Breast epithelium (tissue), 3 donors: ENCODE results near the gene TYRP1.

ENCODE experiments used
- POLR2A ChIP-seq: fragments of 450-650 bp; IDR thresholded peaks from one replicate; pipeline ENCODE4 v1.6.1; 2016; ENCODE audit warnings: antibody characterized with exemption, mild to moderate bottlenecking, moderate library complexity
- POLR2AphosphoS5 ChIP-seq, 3 donors: sonication (generic); formaldehyde crosslinking; IDR thresholded peaks; one replicate each; pipeline ENCODE4 v1.6.1; 2017; ENCODE audit warnings: antibody characterized with exemption in 3 of 3
- TF ChIP-seq, protein P1 (sequence below), 3 donors: fragments of 450-650 bp; IDR thresholded peaks; one replicate each; pipeline ENCODE4 v1.5.1; 2016 to 2017; ENCODE audit warnings: antibody characterized with exemption in 3 of 3, mild to moderate bottlenecking in 3 of 3, moderate library complexity in 3 of 3

GRCh38 chr9:12680341-12680740 lies 12.8 kb upstream of the TYRP1 start:
- TF ChIP-seq, protein P1, sequence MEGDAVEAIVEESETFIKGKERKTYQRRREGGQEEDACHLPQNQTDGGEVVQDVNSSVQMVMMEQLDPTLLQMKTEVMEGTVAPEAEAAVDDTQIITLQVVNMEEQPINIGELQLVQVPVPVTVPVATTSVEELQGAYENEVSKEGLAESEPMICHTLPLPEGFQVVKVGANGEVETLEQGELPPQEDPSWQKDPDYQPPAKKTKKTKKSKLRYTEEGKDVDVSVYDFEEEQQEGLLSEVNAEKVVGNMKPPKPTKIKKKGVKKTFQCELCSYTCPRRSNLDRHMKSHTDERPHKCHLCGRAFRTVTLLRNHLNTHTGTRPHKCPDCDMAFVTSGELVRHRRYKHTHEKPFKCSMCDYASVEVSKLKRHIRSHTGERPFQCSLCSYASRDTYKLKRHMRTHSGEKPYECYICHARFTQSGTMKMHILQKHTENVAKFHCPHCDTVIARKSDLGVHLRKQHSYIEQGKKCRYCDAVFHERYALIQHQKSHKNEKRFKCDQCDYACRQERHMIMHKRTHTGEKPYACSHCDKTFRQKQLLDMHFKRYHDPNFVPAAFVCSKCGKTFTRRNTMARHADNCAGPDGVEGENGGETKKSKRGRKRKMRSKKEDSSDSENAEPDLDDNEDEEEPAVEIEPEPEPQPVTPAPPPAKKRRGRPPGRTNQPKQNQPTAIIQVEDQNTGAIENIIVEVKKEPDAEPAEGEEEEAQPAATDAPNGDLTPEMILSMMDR (IDR thresholded peaks at IDR 0.05) = no peak
- TF ChIP-seq POLR2AphosphoS5 (IDR thresholded peaks at IDR 0.05) = no peak
- TF ChIP-seq POLR2A = no peak
